HepG2 (cell line): ENCODE results near the gene CIROP. TPM values are rescaled to one million over a fixed set of nuclear protein-coding genes. Genes with fewer than 3 reads are reported as not detected.

Experiments
- AGO1 ChIP-seq: fragments of 200-400 bp; formaldehyde crosslinking; IDR thresholded peaks from 2 replicates; pipeline ENCODE4 v1.6.1; 2017; ENCODE audit warnings: mild to moderate bottlenecking, low read depth, low read length, moderate library complexity; ENCODE audit not compliant: poor library complexity, severe bottlenecking
- AHR ChIP-seq: IDR thresholded peaks from 2 replicates; pipeline ENCODE4 v1.6.1; 2018; ENCODE audit warnings: missing genetic modification reagents, missing compliant biosample characterization
- FOXC1 ChIP-seq: sonication (generic); formaldehyde crosslinking; IDR thresholded peaks from 2 replicates; pipeline ENCODE4 v1.8.0; 2022; ENCODE audit warnings: mild to moderate bottlenecking, missing genetic modification reagents, borderline replicate concordance
- KAT8 ChIP-seq: IDR thresholded peaks from 2 replicates; pipeline ENCODE4 v1.6.1; 2016; ENCODE audit warnings: missing genetic modification reagents, missing compliant biosample characterization
- KLF6 ChIP-seq: IDR thresholded peaks from 2 replicates; pipeline ENCODE4 v1.8.0; 2016; ENCODE audit warnings: missing biosample characterization, missing genetic modification reagents
- KMT2A ChIP-seq: sonication (generic); formaldehyde crosslinking; IDR thresholded peaks from 2 replicates; pipeline ENCODE4 v1.4.0; 2020; ENCODE audit warnings: missing genetic modification reagents
- NCOA5 ChIP-seq: sonication (generic); formaldehyde crosslinking; IDR thresholded peaks from 2 replicates; pipeline ENCODE4 v1.4.0; 2020; ENCODE audit warnings: missing genetic modification reagents
- NFKB2 ChIP-seq: sonication (generic); formaldehyde crosslinking; IDR thresholded peaks from 2 replicates; pipeline ENCODE4 v1.4.0; 2020; ENCODE audit warnings: missing genetic modification reagents, borderline replicate concordance
- RCOR2 ChIP-seq: IDR thresholded peaks from 2 replicates; pipeline ENCODE4 v1.6.1; 2016; ENCODE audit warnings: missing biosample characterization, missing genetic modification reagents
- SP2 ChIP-seq: sonication (generic); formaldehyde crosslinking; IDR thresholded peaks from 2 replicates; pipeline ENCODE4 v1.5.1; 2020; ENCODE audit warnings: mild to moderate bottlenecking, missing genetic modification reagents
- SP5 ChIP-seq: IDR thresholded peaks from 2 replicates; pipeline ENCODE4 v1.6.1; 2016; ENCODE audit warnings: low read depth, borderline replicate concordance
- TCF12 ChIP-seq, 2 experiments: fragments of 450-650 bp in 1 of 2; sonication (generic) in 1 of 2; formaldehyde crosslinking in 1 of 2; IDR thresholded peaks; 2 replicates each; pipeline versions ENCODE4 v1.6.1 to v1.8.0; 2017 to 2022; ENCODE audit warnings: antibody characterized with exemption in 1 of 2, mild to moderate bottlenecking in 1 of 2, missing genetic modification reagents in 1 of 2, moderate library complexity in 1 of 2
- ZNF224 ChIP-seq: sonication (generic); formaldehyde crosslinking; IDR thresholded peaks from 2 replicates; pipeline ENCODE4 v1.5.0; 2020; ENCODE audit warnings: mild to moderate bottlenecking, missing genetic modification reagents
- polyA plus RNA-seq, 8 experiments: library from polyadenylated mRNA; depleted of rRNA in 3 of 8; stranded (reverse) in 7 of 8; unstranded in 1 of 8; fragments of >200 nt; fragmentation: Illumina TruSeq in 4 of 8; extraction: Trizol in 4 of 8; gene quantifications; 2 replicates each; pipeline versions ENCODE4 v1.2.1 to v1.2.3, GENCODE V29; 2011 to 2016; ENCODE audit warnings: low read depth in 4 of 8, missing spikeins in 1 of 8, mixed read lengths in 1 of 8; ENCODE audit not compliant: insufficient read depth in 1 of 8
- total RNA-seq, 5 experiments: library from RNA; depleted of rRNA; stranded (reverse); fragments of >200 nt; fragmentation: Illumina TruSeq; extraction: Trizol; gene quantifications; 2 replicates each; pipeline ENCODE4 v1.2.3, GENCODE V29; 2016; ENCODE audit warnings: low read depth in 1 of 5
- TF ChIP-seq, protein P1 (sequence below): sonication (generic); formaldehyde crosslinking; IDR thresholded peaks from 2 replicates; pipeline ENCODE4 v1.4.0; 2020; ENCODE audit warnings: mild to moderate bottlenecking, missing genetic modification reagents
- TF ChIP-seq, protein P2 (sequence below): sonication (generic); formaldehyde crosslinking; IDR thresholded peaks from 2 replicates; pipeline ENCODE4 v1.5.1; 2020; ENCODE audit warnings: mild to moderate bottlenecking, missing genetic modification reagents, borderline replicate concordance
- TF ChIP-seq, protein P3 (sequence below): fragments of 450-650 bp; IDR thresholded peaks from 2 replicates; pipeline ENCODE4 v1.6.1; 2016
- TF ChIP-seq, protein P4 (sequence below): sonication (generic); formaldehyde crosslinking; IDR thresholded peaks from 2 replicates; pipeline ENCODE4 v1.4.0; 2020; ENCODE audit warnings: missing genetic modification reagents

Gene CIROP
- total and polyA plus RNA-seq, 2 of the 13 experiments (the other 11 are each of a cell fraction or from before 2014, with no cell fraction given), result 0.07 TPM; not detected in 1

DNA sequence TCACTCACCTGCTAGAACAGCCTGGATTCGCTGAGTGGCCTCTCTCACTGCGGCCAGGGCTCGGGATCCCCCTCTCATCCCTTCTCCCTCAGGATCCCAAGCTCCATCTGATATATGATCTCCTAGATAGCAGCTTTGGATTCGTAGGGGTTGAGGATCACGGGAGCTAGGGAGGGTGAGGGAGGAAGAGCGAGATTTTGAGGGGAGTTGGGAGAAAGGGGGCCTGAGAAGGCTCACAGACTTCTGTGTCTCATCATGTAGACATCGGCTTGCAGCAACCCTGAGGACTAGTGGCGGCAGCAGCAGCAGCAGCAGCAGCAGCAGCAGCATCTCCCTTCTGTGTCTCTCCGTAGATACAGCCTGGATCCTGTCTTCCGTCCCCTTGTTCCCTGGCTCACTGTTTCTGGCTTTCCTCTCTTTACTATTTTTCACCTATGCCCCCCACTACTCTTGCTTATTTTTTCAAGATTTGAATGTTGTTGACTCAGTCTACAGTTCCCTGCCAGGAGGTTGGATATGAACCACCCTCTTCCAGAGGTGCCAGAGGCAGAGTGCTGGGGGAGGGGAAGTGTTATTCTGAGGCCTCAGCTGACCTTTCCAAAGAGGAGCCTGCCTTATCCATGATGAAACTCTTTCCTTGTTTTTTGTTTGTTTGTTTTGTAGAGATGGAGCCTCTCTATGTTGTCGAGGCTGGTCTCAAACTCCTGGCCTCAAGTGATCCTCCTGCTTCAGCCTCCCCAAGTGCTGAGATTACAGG lies at the start of gene CIROP (continued):
- TF ChIP-seq, protein P1, sequence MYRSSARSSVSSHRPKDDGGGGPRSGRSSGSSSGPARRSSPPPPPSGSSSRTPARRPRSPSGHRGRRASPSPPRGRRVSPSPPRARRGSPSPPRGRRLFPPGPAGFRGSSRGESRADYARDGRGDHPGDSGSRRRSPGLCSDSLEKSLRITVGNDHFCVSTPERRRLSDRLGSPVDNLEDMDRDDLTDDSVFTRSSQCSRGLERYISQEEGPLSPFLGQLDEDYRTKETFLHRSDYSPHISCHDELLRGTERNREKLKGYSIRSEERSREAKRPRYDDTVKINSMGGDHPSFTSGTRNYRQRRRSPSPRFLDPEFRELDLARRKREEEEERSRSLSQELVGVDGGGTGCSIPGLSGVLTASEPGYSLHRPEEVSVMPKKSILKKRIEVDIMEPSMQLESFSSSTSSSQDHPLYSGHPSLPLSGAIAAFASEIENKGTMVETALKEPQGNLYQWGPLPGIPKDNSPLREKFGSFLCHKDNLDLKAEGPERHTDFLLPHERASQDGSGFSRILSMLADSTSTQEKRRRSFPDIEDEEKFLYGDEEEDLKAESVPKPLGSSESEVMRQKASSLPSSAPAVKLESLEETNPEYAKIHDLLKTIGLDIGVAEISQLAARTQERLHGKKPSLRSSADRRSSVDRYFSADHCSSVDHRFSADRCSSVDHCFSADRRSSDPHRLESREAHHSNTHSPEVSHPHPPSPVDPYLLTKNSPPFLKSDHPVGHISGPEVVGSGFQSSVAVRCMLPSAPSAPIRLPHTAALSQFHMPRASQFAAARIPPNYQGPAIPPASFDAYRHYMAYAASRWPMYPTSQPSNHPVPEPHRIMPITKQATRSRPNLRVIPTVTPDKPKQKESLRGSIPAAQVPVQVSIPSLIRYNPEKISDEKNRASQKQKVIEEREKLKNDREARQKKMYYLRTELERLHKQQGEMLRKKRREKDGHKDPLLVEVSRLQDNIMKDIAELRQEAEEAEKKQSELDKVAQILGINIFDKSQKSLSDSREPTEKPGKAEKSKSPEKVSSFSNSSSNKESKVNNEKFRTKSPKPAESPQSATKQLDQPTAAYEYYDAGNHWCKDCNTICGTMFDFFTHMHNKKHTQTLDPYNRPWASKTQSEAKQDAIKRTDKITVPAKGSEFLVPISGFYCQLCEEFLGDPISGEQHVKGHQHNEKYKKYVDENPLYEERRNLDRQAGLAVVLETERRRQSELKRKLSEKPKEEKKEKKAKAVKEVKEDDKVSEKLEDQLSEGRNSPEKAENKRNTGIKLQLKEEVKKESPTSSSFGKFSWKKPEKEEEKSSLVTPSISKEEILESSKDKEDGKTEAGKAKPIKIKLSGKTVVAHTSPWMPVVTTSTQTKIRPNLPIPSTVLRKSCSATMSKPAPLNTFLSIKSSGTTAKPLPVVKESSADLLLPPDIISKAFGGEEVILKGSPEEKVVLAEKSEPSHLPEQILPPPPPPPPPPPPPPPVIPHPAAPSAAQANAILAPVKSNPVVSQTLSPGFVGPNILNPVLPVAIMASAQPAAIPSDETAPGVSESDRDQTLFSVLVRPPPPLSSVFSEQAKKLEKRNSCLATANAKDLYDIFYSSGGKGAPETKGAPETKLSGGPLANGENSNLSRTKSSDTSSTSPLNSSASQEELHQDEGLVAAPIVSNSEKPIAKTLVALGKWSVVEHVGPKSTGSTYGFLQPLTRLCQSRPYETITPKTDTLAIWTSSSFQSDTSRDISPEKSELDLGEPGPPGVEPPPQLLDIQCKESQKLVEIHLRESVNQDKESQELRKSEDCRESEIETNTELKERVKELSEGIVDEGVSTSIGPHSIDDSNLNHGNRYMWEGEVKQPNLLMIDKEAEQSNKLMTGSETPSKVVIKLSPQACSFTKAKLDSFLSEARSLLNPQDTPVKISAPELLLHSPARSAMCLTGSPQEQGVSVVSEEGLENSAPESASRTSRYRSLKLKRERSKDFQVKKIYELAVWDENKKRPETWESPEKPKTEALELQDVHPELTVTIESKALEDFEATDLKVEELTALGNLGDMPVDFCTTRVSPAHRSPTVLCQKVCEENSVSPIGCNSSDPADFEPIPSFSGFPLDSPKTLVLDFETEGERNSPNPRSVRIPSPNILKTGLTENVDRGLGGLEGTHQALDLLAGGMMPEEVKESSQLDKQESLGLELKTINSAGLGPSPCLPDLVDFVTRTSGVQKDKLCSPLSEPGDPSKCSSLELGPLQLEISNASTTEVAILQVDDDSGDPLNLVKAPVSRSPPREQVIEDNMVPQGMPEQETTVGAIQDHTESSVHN (CRISPR knock-in tag), result no peak
- TF ChIP-seq KAT8 (CRISPR knock-in tag), result no peak
- peak; percentile 62; the same call in 1 of the 2 replicates for TF ChIP-seq NFKB2 (CRISPR knock-in tag)
- TF ChIP-seq ZNF224 (CRISPR knock-in tag), result no peak
- no peak for TF ChIP-seq TCF12 (IDR thresholded peaks at IDR 0.05)
- TF ChIP-seq TCF12 (CRISPR knock-in tag; IDR thresholded peaks at IDR 0.05), result no peak
- peak; percentile 38; the same call in 1 of the 2 replicates for TF ChIP-seq KMT2A (CRISPR knock-in tag)
- no peak for TF ChIP-seq AGO1
- no peak for TF ChIP-seq SP5 (CRISPR knock-in tag)
- TF ChIP-seq NCOA5 (CRISPR knock-in tag), result no peak
- TF ChIP-seq, protein P2, sequence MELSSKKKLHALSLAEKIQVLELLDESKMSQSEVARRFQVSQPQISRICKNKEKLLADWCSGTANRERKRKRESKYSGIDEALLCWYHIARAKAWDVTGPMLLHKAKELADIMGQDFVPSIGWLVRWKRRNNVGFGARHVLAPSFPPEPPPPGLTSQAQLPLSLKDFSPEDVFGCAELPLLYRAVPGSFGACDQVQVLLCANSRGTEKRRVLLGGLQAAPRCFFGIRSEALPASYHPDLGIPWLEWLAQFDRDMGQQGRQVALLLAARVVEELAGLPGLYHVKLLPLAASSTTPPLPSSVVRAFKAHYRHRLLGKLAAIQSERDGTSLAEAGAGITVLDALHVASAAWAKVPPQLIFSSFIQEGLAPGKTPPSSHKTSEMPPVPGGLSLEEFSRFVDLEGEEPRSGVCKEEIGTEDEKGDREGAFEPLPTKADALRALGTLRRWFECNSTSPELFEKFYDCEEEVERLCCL, result no peak
- peak; percentile 83; the same call in 1 of the 2 replicates for TF ChIP-seq FOXC1
- TF ChIP-seq, protein P3, sequence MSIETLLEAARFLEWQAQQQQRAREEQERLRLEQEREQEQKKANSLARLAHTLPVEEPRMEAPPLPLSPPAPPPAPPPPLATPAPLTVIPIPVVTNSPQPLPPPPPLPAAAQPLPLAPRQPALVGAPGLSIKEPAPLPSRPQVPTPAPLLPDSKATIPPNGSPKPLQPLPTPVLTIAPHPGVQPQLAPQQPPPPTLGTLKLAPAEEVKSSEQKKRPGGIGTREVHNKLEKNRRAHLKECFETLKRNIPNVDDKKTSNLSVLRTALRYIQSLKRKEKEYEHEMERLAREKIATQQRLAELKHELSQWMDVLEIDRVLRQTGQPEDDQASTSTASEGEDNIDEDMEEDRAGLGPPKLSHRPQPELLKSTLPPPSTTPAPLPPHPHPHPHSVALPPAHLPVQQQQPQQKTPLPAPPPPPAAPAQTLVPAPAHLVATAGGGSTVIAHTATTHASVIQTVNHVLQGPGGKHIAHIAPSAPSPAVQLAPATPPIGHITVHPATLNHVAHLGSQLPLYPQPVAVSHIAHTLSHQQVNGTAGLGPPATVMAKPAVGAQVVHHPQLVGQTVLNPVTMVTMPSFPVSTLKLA, result no peak
- no peak for TF ChIP-seq SP2 (CRISPR knock-in tag)
- TF ChIP-seq KLF6, result no peak
- TF ChIP-seq AHR (CRISPR knock-in tag), result no peak; the same call in 1 of the 2 replicates
- TF ChIP-seq, protein P4, sequence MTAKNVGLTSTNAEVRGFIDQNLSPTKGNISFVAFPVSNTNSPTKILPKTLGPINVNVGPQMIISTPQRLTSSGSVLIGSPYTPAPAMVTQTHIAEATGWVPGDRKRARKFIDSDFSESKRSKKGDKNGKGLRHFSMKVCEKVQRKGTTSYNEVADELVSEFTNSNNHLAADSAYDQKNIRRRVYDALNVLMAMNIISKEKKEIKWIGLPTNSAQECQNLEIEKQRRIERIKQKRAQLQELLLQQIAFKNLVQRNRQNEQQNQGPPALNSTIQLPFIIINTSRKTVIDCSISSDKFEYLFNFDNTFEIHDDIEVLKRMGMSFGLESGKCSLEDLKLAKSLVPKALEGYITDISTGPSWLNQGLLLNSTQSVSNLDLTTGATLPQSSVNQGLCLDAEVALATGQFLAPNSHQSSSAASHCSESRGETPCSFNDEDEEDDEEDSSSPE (CRISPR knock-in tag), result no peak
- peak; percentile 37; the same call in 1 of the 2 replicates for TF ChIP-seq RCOR2 (CRISPR knock-in tag)
